ENCODE measurements around the gene PPAN.

Gene PPAN

DNA sequence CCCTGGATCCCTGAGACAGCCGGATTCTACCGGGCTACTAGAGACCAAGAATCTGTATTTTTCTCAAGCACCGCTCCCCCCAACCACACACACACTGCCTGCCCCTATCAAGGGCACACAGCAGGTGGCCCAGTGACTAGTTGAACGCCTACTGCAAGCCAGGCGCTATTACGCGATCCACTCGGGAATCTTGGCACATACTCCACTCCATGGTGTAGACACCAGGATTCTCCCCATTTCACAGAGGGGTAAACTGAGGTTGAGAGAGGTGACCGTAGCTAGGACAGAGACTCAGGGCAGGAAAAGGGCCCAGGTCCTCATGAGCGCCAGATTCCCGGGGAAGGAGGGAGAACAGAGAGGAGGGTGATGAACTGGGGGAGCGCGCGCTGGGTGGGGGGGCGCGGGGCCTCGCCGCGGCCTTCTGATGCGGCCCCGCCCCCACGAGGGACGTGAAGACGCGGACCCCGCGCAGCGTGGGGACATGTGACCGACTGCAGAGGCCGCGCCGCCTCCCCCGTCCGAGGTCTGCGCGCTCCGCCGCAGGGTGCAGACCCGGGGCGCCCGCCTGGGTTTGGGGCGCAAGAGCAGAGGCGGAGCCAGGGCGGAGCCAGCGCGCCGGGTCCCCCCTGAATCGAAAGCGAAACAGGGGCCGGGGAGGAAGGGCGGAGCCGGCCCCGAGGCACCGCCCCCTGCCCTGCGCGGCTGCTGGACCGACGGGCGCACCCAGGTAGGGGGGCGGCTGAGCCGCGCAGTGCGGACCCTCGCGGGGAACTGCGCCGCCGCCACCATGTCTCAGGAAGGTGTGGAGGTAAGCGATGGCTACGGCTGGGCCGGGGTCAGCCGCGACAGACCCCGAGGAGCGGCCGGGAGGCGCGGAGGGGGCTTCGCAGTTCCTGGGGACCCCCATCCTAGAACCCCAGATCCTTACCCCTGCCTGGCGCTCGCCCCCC lies 20.2 kb upstream of the PPAN start, which contains the start of gene SHFL:
SHFL (plus strand) TSS at position 677 of the 950 bp plus-strand sequence; CDS start at position 788, 111 bp downstream.
- no peak within 1 kb of the TSS for H3K27ac ChIP-seq (ENCODE audit: low read length)
- H3K27me3 ChIP-seq (ENCODE audit: insufficient read depth, low read length) = peaks cover 32% of the 10 kb centered on the region
- H3K9ac ChIP-seq (ENCODE audit: low read depth, low read length) = peak within 1 kb of the TSS; percentile 59; the same call in 1 of the 2 replicates
- H3K36me3 ChIP-seq (ENCODE audit: insufficient read depth, low read depth, low read length) = no peaks in the 10 kb centered on the region; the same call in 1 of the 2 replicates
- no peaks in the 10 kb centered on the region for H3K4me1 ChIP-seq (ENCODE audit: insufficient read depth, low read length)
- no peaks in the 10 kb centered on the region for H3K9me3 ChIP-seq (ENCODE audit: insufficient read depth, low read depth, low read length)
- H3K4me3 ChIP-seq (ENCODE audit: low read length) = peak within 1 kb of the TSS; percentile 81

DNA sequence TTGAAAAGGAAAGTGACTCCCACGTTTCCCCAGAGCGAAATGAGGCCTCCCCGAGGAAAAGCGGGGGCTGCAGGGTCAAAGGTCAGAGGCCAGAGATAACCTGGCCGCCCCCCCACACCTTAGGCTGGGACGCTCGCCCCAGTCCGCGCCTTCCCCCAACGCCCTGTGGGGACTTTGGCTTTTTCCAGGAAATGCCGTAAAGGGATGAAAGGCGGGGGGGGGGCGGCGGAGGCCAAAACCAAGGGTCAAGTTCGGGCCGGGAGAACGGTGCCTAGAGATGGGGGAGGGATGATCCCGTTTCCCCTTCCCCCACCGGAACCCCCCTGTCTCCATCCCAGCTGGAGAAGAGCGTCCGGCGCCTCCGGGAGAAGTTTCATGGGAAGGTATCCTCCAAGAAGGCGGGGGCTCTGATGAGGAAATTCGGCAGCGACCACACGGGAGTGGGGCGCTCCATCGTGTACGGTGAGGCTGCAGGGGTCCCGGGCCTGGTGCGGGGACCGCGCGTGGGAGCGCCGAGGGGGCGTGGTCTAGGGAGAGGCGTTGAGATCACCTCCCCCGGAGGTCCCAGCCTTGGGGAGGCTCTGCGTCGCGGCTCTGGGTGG lies 19.5 kb upstream of the PPAN start:
- Histone ChIP-seq H3K9me3 (ENCODE audit: insufficient read depth, low read depth, low read length) (no peaks in the 10 kb centered on the region), H3K36me3 (ENCODE audit: insufficient read depth, low read depth, low read length) (no peaks in the 10 kb centered on the region; the same call in 1 of the 2 replicates), H3K4me1 (ENCODE audit: insufficient read depth, low read length) (no peaks in the 10 kb centered on the region), H3K4me3 (ENCODE audit: low read length) (peak overlapping the region; percentile 81), H3K9ac (ENCODE audit: low read depth, low read length) (peak overlapping the region; percentile 59; the same call in 1 of the 2 replicates), H3K27ac (ENCODE audit: low read length) (no peak overlapping the region), H3K27me3 (ENCODE audit: insufficient read depth, low read length) (peaks cover 32% of the 10 kb centered on the region)

DNA sequence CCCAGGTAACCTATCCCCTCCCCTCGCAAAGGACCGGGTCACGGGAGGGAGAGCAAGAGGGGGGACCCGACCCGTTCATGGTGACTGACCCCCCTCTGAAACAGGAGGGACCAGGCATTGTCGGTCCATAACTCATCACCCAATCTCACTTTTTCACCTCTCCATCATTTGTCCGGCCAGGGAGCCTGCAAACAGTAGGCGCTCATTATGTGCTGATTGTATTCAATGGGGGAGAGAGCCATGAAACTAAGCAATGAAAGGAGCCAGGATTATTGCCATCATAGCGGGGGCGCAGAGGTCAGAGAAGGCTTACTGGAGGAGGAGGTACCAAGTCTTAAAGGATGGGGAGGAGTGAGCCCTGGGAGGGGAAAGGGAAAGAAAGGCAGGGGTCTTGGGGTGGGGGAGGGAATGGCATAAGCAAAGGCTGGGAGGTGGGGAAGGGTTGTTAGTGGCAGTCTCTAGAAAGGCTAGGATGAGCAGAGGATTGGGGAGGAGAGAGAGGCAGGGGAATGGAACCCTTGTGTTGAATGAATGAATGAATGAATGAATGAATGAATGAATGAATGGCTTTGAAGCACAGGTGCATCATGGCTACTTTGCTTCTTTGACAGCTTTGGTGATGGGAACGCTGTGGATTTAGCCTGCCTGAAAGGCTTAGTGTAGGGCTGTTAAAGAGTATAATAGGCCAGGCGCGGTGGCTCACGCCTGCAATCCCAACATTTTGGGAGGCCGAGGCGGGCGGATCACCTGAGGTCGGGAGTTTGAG lies 18.7 kb upstream of the PPAN start:
- H3K9ac ChIP-seq (ENCODE audit: low read depth, low read length) = no peak overlapping the region
- no peaks in the 10 kb centered on the region; the same call in 1 of the 2 replicates for H3K36me3 ChIP-seq (ENCODE audit: insufficient read depth, low read depth, low read length)

DNA sequence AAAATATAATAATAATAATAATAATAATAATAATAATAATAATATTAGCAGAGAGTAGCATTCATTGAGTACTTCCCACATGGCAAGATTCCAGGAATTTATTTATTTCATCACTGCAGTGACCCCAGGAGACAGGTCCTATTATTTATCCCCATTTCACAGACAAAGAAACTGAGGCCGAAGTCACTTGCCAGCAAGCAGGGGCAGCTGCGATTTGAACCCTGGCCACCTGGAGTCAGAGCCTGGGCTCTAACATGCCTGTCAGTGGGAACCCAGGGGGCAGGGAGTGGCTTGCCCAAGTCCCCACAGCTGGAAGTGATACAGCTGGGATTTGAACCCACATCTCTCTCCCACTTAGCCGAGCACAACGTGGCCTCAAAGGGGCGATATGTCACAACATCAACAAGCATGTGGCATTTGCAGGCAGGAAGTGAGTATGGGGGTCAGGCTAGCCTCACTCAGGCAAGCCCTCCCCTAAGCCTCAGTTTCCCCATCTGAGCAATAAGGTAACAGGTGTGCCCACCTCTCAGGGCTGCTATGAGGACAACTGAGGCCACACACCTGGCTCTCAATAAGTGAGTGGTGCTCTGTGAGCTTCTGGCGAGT lies 17.1 kb upstream of the PPAN start:
- H3K27ac ChIP-seq (ENCODE audit: low read length) = no peak overlapping the region
- no peaks in the 10 kb centered on the region for H3K4me1 ChIP-seq (ENCODE audit: insufficient read depth, low read length)
- no peak overlapping the region for H3K4me3 ChIP-seq (ENCODE audit: low read length)
- no peaks in the 10 kb centered on the region; the same call in 1 of the 2 replicates for H3K36me3 ChIP-seq (ENCODE audit: insufficient read depth, low read depth, low read length)
- no peak overlapping the region for H3K9ac ChIP-seq (ENCODE audit: low read depth, low read length)
- no peaks in the 10 kb centered on the region for H3K9me3 ChIP-seq (ENCODE audit: insufficient read depth, low read depth, low read length)
- peaks cover 26% of the 10 kb centered on the region for H3K27me3 ChIP-seq (ENCODE audit: insufficient read depth, low read length)

More for the DNA sequence above, 18.7 kb upstream of the PPAN start:
- no peaks in the 10 kb centered on the region for H3K9me3 ChIP-seq (ENCODE audit: insufficient read depth, low read depth, low read length)
- H3K27ac ChIP-seq (ENCODE audit: low read length) = no peak overlapping the region
- peaks cover 32% of the 10 kb centered on the region for H3K27me3 ChIP-seq (ENCODE audit: insufficient read depth, low read length)
- H3K4me3 ChIP-seq (ENCODE audit: low read length) = peak overlapping the region; percentile 81; the same call in 1 of the 2 replicates
- H3K4me1 ChIP-seq (ENCODE audit: insufficient read depth, low read length) = no peaks in the 10 kb centered on the region

DNA sequence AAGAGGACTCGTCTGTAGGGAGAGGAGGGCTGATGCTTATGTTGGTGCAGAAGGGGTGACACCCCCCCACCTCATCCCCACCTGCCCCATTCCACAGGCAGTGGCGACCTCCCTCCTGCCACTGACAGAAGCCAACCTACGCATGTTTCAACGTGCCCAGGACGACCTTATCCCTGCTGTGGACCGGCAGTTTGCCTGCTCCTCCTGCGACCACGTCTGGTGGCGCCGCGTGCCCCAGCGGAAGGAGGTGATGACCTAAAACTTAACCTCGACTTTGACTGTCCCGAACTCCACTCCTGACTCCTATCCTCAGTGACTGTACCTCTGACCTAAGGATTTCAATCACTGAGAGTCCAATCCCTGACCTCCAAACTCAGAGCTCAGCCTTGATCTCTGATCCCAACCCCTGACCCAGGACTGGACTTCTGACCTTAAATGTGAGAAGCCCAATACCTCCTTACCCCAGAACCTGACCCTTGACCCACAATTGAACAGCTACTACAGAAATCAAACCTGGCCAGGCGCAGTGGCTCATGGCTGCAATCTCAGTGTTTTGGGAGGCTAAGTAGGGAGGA lies 16.3 kb upstream of the PPAN start:
- Histone ChIP-seq H3K9me3 (ENCODE audit: insufficient read depth, low read depth, low read length) (no peaks in the 10 kb centered on the region), H3K27ac (ENCODE audit: low read length) (no peak overlapping the region), H3K4me3 (ENCODE audit: low read length) (no peak overlapping the region), H3K9ac (ENCODE audit: low read depth, low read length) (no peak overlapping the region), H3K27me3 (ENCODE audit: insufficient read depth, low read length) (peaks cover 28% of the 10 kb centered on the region), H3K36me3 (ENCODE audit: insufficient read depth, low read depth, low read length) (no peaks in the 10 kb centered on the region; the same call in 1 of the 2 replicates), H3K4me1 (ENCODE audit: insufficient read depth, low read length) (no peaks in the 10 kb centered on the region)

DNA sequence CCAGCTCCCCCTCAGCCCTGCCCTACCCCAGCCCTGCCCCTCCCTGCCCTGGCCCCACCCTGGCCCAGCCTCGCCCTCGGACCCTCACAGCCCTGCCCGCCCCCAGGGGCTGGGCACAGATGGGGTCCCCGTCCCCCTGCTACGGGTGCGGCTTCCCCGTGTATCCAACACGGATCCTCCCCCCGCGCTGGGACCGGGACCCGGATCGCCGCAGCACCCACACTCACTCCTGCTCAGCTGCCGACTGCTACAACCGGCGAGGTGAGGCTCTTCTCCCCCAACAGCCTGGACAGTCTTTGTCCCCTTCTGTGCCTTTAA lies 14.8 kb upstream of the PPAN start:
- peaks cover 28% of the 10 kb centered on the region for H3K27me3 ChIP-seq (ENCODE audit: insufficient read depth, low read length)
- H3K4me3 ChIP-seq (ENCODE audit: low read length) = no peak overlapping the region
- H3K9me3 ChIP-seq (ENCODE audit: insufficient read depth, low read depth, low read length) = no peaks in the 10 kb centered on the region
- no peaks in the 10 kb centered on the region for H3K4me1 ChIP-seq (ENCODE audit: insufficient read depth, low read length)
- H3K36me3 ChIP-seq (ENCODE audit: insufficient read depth, low read depth, low read length) = no peaks in the 10 kb centered on the region; the same call in 1 of the 2 replicates
- no peak overlapping the region for H3K27ac ChIP-seq (ENCODE audit: low read length)
- no peak overlapping the region for H3K9ac ChIP-seq (ENCODE audit: low read depth, low read length)

DNA sequence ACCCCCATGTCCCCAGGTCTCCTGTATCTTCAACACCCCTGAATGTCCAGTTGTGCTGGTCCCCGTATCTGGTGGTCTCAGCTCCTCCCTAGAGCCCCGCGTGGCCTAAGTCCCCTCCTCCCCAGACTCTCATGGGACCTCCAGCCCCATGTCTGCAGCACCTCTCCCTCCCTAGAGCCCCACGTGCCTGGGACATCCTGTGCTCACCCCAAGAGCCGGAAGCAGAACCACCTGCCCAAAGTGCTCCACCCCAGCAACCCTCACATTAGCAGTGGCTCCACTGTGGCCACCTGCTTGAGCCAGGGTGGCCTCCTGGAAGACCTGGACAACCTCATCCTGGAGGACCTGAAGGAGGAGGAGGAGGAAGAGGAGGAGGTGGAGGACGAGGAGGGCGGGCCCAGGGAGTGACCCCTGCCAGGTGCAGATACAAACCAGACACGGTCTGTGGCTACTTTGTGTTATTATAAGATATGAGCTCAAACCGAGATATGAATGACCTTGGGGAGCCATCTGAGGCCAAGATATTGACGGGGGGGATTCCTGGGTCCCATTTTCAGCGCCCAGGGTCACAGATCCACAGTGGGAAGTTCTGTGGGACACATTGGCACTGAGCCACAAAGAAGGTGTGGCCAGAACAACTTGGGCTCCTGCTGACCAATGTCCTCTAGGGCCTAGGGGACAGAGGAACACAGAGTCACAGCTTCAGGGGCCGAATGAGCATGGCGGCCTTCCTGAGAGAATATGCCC lies 14.1 kb upstream of the PPAN start:
- Histone ChIP-seq H3K9me3 (ENCODE audit: insufficient read depth, low read depth, low read length) (no peaks in the 10 kb centered on the region), H3K27ac (ENCODE audit: low read length) (no peak overlapping the region)

DNA sequence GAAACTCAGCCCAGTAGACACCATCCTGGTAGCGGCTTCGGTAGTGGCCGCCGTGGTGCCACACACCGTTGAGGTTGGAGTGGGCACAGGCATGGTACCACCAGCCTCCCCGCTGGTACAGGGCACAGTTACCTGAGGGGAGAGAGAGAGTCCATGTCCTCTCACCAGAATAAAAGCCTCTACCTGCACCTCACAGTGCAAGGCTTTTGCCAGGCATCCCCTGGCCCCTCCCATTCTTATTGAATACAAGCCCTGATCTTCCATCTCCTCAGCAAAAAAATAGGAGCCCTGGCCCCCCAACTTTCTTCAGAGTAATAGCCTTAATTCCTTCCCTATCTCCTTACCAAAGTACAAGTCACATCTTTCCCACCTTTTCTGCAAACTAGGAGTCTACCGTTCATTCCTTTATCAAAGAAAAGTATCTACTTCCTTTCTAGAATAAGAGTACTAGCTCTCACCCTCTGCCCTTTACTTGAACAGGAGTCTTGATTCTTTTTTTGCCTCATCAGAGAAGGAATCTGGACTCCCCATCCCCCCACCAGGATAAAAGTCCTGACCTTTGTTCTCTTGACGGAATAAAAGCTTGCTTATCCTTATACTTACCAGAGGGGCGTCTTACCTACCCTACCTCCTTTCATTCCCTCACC lies 13.4 kb upstream of the PPAN start:
- no peaks in the 10 kb centered on the region for H3K9me3 ChIP-seq (ENCODE audit: insufficient read depth, low read depth, low read length)
- H3K36me3 ChIP-seq (ENCODE audit: insufficient read depth, low read depth, low read length) = no peaks in the 10 kb centered on the region; the same call in 1 of the 2 replicates
- H3K9ac ChIP-seq (ENCODE audit: low read depth, low read length) = no peak overlapping the region
- no peaks in the 10 kb centered on the region for H3K4me1 ChIP-seq (ENCODE audit: insufficient read depth, low read length)
- H3K4me3 ChIP-seq (ENCODE audit: low read length) = no peak overlapping the region
- no peak overlapping the region for H3K27ac ChIP-seq (ENCODE audit: low read length)
- H3K27me3 ChIP-seq (ENCODE audit: insufficient read depth, low read length) = peaks cover 29% of the 10 kb centered on the region

More for the DNA sequence above, 14.1 kb upstream of the PPAN start:
- Histone ChIP-seq H3K36me3 (ENCODE audit: insufficient read depth, low read depth, low read length) (no peaks in the 10 kb centered on the region; the same call in 1 of the 2 replicates), H3K4me3 (ENCODE audit: low read length) (no peak overlapping the region), H3K4me1 (ENCODE audit: insufficient read depth, low read length) (no peaks in the 10 kb centered on the region), H3K9ac (ENCODE audit: low read depth, low read length) (no peak overlapping the region), H3K27me3 (ENCODE audit: insufficient read depth, low read length) (peaks cover 31% of the 10 kb centered on the region)

DNA sequence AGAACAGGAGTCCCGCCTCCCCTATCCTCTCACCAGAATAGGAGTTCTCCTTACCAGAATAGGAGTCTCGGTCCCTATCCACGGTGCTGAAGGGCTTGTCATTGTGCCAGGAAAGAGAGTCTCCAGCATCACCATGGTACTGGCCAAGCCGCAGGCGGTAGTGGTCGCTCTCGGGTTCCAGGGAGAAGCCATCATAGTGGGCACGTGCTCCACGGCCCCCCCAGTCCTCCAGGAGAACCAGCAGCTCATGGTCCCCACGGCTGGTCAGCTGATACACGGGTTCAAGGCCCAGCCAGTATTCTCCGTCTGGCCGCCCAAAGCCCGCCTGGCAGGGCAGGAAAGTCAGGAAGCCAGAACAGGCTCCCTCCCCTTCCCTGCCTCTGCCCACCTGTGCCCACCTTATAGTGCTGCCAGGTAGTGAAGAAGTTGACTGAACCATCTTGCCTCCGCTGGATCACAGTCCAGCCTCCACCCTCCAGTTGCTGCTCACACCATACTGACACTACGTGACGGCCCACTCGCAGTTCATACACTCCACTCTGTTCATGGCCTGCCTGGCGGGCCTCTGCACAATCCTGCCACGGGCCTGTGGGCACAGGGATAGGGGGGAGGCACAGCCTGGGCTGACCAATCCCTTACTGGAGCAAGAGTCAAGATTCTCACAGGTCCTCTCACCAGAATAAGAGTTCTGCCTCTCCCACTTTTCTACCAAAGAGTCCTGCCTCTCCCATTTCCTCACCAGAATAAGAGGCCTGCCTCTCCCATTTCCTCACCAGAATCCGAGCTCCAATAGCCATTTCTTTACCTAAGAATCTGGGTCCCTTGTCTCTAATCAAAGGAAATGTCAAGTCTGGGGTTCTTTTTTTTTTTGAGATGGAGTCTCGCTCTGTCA lies 12.6 kb upstream of the PPAN start:
- Histone ChIP-seq H3K36me3 (ENCODE audit: insufficient read depth, low read depth, low read length) (no peaks in the 10 kb centered on the region; the same call in 1 of the 2 replicates), H3K9me3 (ENCODE audit: insufficient read depth, low read depth, low read length) (no peaks in the 10 kb centered on the region), H3K4me3 (ENCODE audit: low read length) (no peak overlapping the region), H3K9ac (ENCODE audit: low read depth, low read length) (no peak overlapping the region), H3K27ac (ENCODE audit: low read length) (no peak overlapping the region), H3K4me1 (ENCODE audit: insufficient read depth, low read length) (no peaks in the 10 kb centered on the region), H3K27me3 (ENCODE audit: insufficient read depth, low read length) (peaks cover 29% of the 10 kb centered on the region)
